HTR-8/SVneo (cell line): Measurements from ENCODE around the gene MAGI2.
"Not testable (repeated sequence)": the region's sequence is repeated elsewhere in the genome, so short reads cannot be mapped to it uniquely, and the experiment has no call there.

ENCODE experiments used
- DNase-seq: peaks from one replicate; pipeline ENCODE4 v3.0.0; 2011; ENCODE audit warnings: low spot score, mixed read lengths; ENCODE audit not compliant: insufficient read length
- FAIRE-seq: peaks from 2 replicates; lab custom pipeline; 2011; peaks lifted over from hg19 to GRCh38; lab: Jason Lieb, UNC

MAGI2 gene

GRCh38 chr7:79091661-79092060 is 361.8 kb downstream of the MAGI2 start:
- FAIRE-seq (no peak), DNase-seq (no peak)

DNA sequence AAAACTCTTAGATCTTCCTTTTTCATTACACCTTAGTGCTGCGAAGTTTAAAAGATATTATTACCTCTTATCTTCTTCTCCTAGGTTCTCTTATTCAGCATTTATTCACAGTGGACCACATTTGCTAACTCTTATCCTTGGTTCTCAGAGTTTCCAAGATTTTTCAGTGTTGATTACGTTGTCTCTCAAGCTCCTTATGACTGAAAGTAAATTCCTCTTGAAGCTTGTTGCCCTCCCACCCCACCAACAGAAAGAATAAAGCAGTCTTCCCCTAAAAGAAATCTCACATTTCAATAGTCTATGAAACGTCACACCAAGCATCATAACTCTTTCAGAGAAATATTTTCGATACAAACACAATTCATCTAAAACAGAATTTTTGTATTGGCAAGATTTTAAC is 362.5 kb downstream of the MAGI2 start:
- FAIRE-seq (no peak), DNase-seq (no peak)

- DNase-seq (no peak), FAIRE-seq (no peak)
Measured at GRCh38 chr7:79090543-79090942, 362.9 kb downstream of the MAGI2 start.

DNA sequence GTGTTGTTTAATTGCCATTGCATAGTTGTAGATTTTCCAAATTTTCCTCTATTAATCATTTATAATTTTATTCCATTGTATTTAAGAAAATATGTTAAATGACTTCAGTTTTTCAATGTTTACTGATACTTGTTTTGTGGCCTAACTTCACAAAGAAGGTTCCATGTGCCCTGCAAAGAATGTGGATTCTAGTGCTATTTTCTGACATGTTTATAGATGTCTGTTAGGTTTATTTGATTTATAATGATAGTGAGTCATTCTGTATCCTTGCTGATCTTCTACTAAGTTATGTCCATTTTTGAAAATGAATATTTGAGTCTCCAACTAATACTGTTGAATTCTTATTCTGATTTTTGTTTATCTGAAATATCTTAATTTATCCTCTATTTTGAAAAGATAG is 369.0 kb downstream of the MAGI2 start:
- FAIRE-seq (no peak), DNase-seq (no peak)

- FAIRE-seq (no peak), DNase-seq (no peak)
Measured at GRCh38 chr7:79079919-79080554, 373.4 kb downstream of the MAGI2 start.

GRCh38 chr7:79078273-79078672 is 375.2 kb downstream of the MAGI2 start:
- FAIRE-seq (no peak), DNase-seq (no peak)

DNA sequence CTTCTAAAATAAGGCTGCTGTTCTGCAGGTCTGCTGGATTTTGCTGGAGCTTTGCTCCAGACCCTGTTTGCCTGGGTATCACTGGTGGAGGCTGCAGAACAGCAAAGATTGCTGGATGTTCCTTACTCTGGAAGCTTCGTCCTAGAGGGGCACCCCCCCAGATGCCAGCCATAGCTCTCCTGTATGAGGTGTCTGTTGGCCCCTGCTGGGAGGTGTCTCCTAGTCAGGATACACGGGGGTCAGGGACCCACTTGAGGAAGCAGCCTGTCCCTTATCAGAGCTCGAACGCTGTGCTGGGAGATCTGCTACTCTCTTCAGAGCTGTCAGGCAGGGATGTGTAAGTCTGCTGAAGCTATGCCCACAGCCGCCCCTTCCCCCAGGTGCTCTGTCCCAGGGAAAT is 382.3 kb downstream of the MAGI2 start:
- FAIRE-seq: not testable (repeated sequence)

DNA sequence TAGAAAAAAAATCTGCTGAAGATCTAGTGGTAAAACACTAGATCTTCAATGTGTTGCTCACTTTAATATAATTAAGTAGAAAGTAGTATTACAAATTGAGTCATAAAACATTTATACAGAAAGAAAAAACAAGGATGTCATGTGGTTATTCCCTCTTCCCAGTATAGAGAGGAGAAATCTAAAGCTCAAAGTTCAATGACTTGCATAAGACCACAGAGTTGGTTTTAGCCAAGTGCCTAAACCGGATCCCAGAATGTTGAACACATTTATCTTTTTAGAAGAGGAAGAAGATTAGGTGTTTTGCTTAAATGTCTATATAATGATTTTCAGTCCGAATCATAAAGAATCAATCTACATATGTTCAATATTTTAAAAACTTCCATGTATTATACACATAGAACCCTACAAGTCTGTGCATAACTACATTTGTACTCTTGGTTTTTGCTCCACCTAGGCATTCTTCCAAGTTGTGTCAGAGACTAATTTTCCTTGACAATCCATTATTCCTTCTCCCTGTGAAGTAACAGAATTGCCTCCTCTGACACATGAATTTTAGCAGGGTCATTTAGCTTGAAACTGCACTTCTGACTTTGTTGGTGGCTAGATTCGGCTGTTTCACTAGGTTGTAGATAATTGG is 389.2 kb downstream of the MAGI2 start:
- no peak for FAIRE-seq
- no peak for DNase-seq

More for the DNA sequence above, 382.3 kb downstream of the MAGI2 start:
- DNase-seq: not testable (repeated sequence)

GRCh38 chr7:79063019-79063698 is 390.3 kb downstream of the MAGI2 start:
- no peak for FAIRE-seq
- no peak for DNase-seq

GRCh38 chr7:79060498-79060897 is 393.0 kb downstream of the MAGI2 start:
- no peak for FAIRE-seq
- no peak for DNase-seq

DNA sequence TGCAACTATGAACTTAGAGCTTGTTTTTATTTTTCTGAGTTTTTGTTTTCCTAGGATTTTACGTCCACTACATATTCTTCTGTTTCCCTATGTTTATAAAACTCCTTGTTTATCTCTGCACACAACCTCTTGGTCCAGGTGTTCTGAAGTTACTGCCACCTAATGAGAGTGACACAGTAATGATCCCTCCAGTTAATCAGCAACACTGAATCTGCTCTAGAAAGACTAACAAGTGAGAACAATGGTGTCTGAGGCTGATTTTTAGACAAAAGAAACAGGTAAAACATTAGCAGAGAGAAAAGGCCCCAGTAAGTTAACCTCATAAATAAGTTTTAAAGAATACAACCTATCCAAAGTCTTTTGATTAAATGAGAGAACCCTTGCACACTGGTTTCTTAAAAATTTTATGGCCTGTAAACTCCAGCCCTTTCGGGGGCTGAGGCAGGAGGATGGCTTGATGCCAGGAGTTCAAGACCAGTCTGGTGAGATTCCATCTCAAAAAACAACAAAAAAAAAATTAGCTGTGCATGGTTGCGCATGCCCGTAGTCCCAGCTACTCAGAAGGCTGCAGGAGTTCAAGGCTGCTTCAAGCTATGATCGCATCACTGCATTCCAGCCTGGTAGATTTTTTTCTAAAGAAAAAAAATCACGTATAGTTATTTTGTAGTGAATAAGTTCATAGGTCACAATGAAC is 397.6 kb downstream of the MAGI2 start:
- no peak for FAIRE-seq
- DNase-seq: no peak

- DNase-seq (no peak), FAIRE-seq (no peak)
Measured at GRCh38 chr7:79051915-79052314, 401.6 kb downstream of the MAGI2 start.

DNA sequence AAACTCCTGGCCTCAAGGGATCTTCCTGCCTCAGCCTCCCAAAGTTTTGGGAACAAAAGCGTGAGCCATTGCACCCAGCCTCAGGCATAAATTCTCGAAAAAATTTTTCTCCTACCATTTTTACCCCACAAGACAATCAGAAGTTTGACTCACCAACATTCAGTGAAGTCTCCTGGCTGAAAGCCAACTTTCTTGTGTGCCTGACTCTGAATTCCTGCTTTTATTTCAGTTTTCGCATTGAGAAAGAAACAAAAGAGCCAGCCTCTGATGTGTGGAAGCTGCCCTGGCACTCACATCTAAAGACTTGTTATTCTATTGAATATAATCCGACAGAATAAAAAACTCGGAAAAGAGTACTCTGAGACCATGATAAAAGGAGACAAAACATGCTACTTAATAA is 402.9 kb downstream of the MAGI2 start:
- FAIRE-seq (no peak), DNase-seq (peak; percentile 1)

DNA sequence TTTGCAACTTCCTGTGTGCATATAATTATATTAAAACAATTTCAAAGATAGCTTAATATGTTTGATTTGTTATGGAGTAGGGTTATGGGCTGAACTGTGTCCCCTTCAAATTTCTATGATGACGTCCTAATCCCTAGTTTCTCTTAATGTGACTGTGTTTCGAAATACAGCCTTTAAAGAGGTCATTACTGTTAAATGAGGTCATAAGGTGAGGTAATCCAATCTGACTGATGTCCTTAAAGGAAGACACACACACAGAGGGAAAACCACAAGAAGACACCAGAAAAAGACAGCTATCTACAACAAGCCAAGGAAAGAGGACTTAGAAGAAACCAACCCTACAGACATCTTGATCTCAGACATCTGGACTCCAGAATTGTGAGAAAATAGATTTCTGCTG is 407.4 kb downstream of the MAGI2 start:
- no peak for FAIRE-seq
- no peak for DNase-seq

- FAIRE-seq: no peak
Measured at GRCh38 chr7:79037001-79037400, 416.5 kb downstream of the MAGI2 start.

GRCh38 chr7:79036356-79036755 is 417.1 kb downstream of the MAGI2 start:
- DNase-seq: no peak
- no peak for FAIRE-seq

More at GRCh38 chr7:79037001-79037400, 416.5 kb downstream of the MAGI2 start:
- no peak for DNase-seq

- no peak for FAIRE-seq
Measured at GRCh38 chr7:79035858-79036257, 417.6 kb downstream of the MAGI2 start.

GRCh38 chr7:79034730-79035129 is 418.7 kb downstream of the MAGI2 start:
- no peak for FAIRE-seq
- no peak for DNase-seq

More at GRCh38 chr7:79035858-79036257, 417.6 kb downstream of the MAGI2 start:
- no peak for DNase-seq

GRCh38 chr7:79019711-79020110 is 433.8 kb downstream of the MAGI2 start:
- FAIRE-seq, DNase-seq: not testable (repeated sequence)

GRCh38 chr7:79011921-79012320 is 441.5 kb downstream of the MAGI2 start:
- FAIRE-seq: no peak

DNA sequence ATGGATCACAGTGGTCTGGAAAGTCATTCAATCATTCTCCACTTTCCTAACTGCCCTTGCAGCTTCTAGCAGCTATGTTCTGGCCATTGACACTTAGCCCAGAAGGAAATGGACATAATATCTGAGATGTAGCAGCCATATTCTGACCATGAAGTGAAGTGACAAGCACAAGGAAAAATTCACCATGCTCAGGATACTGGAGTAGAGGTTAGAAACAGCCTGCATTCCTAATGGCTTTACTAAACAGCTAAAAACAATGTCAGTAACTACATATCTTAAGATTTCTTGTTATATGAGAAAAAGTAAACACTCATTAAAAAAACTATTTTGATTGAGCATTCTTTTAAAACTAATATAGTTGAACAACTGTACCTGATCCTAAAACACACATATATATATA is 443.8 kb downstream of the MAGI2 start:
- no peak for FAIRE-seq
- DNase-seq: no peak

More at GRCh38 chr7:79011921-79012320, 441.5 kb downstream of the MAGI2 start:
- DNase-seq: no peak
